ENCODE measurements around the gene SMC1A.

SMC1A gene

GRCh38 chrX:53456254-53456653, 33.8 kb upstream of the SMC1A start:
- Histone ChIP-seq H3K4me2 (ENCODE audit: low read depth, low read length, poor library complexity, severe bottlenecking) (no peak overlapping the region), H3K79me2 (ENCODE audit: insufficient read depth, low read length) (no peaks in the 10 kb centered on the region), H3K9me2 (replicated peaks; ENCODE audit: low read depth, low read length) (no peaks in the 10 kb centered on the region), H3K4me1 (ENCODE audit: insufficient read depth, low read length, poor library complexity, severe bottlenecking) (no peaks in the 10 kb centered on the region), H2AFZ (ENCODE audit: low read length) (no peak overlapping the region), H3K9me3 (ENCODE audit: insufficient read depth, low read depth, low read length) (no peaks in the 10 kb centered on the region), H3K9ac (ENCODE audit: low read depth, low read length, poor library complexity, severe bottlenecking) (no peak overlapping the region), H3K36me3 (ENCODE audit: insufficient read depth, low read length) (no peaks in the 10 kb centered on the region), H3F3A (ENCODE audit: low read depth) (no peaks in the 10 kb centered on the region), H3K27me3 (ENCODE audit: insufficient read depth, low read length, poor library complexity, severe bottlenecking) (no peaks in the 10 kb centered on the region), H4K20me1 (ENCODE audit: insufficient read depth, low read length, poor library complexity, severe bottlenecking) (no peaks in the 10 kb centered on the region), H3K4me3 (ENCODE audit: low read length, poor library complexity, severe bottlenecking) (no peak overlapping the region)
- TF ChIP-seq EZH2phosphoT487 (IDR thresholded peaks at IDR 0.05; ENCODE audit: borderline replicate concordance), result no peak
- no peak for TF ChIP-seq CTCF (conservative IDR thresholded peaks at IDR 0.05; ENCODE audit: low read length)

GRCh38 chrX:53452812-53453211, 30.4 kb upstream of the SMC1A start:
- H3K9me2 ChIP-seq (replicated peaks; ENCODE audit: low read depth, low read length), result no peaks in the 10 kb centered on the region
- no peaks in the 10 kb centered on the region for H4K20me1 ChIP-seq (ENCODE audit: insufficient read depth, low read length, poor library complexity, severe bottlenecking)
- no peaks in the 10 kb centered on the region for H3K79me2 ChIP-seq (ENCODE audit: insufficient read depth, low read length)
- no peaks in the 10 kb centered on the region for H3F3A ChIP-seq (ENCODE audit: low read depth)
- H3K4me1 ChIP-seq (ENCODE audit: insufficient read depth, low read length, poor library complexity, severe bottlenecking), result no peaks in the 10 kb centered on the region
- no peak overlapping the region for H3K9ac ChIP-seq (ENCODE audit: low read depth, low read length, poor library complexity, severe bottlenecking)
- no peaks in the 10 kb centered on the region for H3K27me3 ChIP-seq (ENCODE audit: insufficient read depth, low read length, poor library complexity, severe bottlenecking)
- no peaks in the 10 kb centered on the region for H3K36me3 ChIP-seq (ENCODE audit: insufficient read depth, low read length)
- no peak overlapping the region for H3K4me3 ChIP-seq (ENCODE audit: low read length, poor library complexity, severe bottlenecking)
- no peaks in the 10 kb centered on the region for H3K9me3 ChIP-seq (ENCODE audit: insufficient read depth, low read depth, low read length)
- no peak overlapping the region for H2AFZ ChIP-seq (ENCODE audit: low read length)
- TF ChIP-seq EZH2phosphoT487 (IDR thresholded peaks at IDR 0.05; ENCODE audit: borderline replicate concordance) (no peak), CTCF (conservative IDR thresholded peaks at IDR 0.05; ENCODE audit: low read length) (no peak)
- no peak overlapping the region for H3K4me2 ChIP-seq (ENCODE audit: low read depth, low read length, poor library complexity, severe bottlenecking)

- no peak for TF ChIP-seq EZH2phosphoT487 (IDR thresholded peaks at IDR 0.05; ENCODE audit: borderline replicate concordance)
- TF ChIP-seq CTCF (conservative IDR thresholded peaks at IDR 0.05; ENCODE audit: low read length), result no peak
- no peak overlapping the region for H2AFZ ChIP-seq (ENCODE audit: low read length)
- H3F3A ChIP-seq (ENCODE audit: low read depth), result no peaks in the 10 kb centered on the region
- H3K27me3 ChIP-seq (ENCODE audit: insufficient read depth, low read length, poor library complexity, severe bottlenecking), result no peaks in the 10 kb centered on the region
- no peak overlapping the region for H3K4me2 ChIP-seq (ENCODE audit: low read depth, low read length, poor library complexity, severe bottlenecking)
- H3K9me3 ChIP-seq (ENCODE audit: insufficient read depth, low read depth, low read length), result no peaks in the 10 kb centered on the region
- H3K9me2 ChIP-seq (replicated peaks; ENCODE audit: low read depth, low read length), result no peaks in the 10 kb centered on the region
- H4K20me1 ChIP-seq (ENCODE audit: insufficient read depth, low read length, poor library complexity, severe bottlenecking), result no peaks in the 10 kb centered on the region
- H3K4me3 ChIP-seq (ENCODE audit: low read length, poor library complexity, severe bottlenecking), result no peak overlapping the region
- H3K36me3 ChIP-seq (ENCODE audit: insufficient read depth, low read length), result no peaks in the 10 kb centered on the region
- H3K9ac ChIP-seq (ENCODE audit: low read depth, low read length, poor library complexity, severe bottlenecking), result no peak overlapping the region
- no peaks in the 10 kb centered on the region for H3K4me1 ChIP-seq (ENCODE audit: insufficient read depth, low read length, poor library complexity, severe bottlenecking)
- no peaks in the 10 kb centered on the region for H3K79me2 ChIP-seq (ENCODE audit: insufficient read depth, low read length)
These were observed 27.2 kb upstream of the SMC1A start for GRCh38 chrX:53449632-53450031.

All from Loucy (cell line).